HEK293T (cell line): ENCODE data around the gene NDUFS4.

ENCODE experiments used
- ELF4 ChIP-seq: fragments of 450-650 bp; IDR thresholded peaks from 2 replicates; pipeline ENCODE4 v1.6.1; 2017; ENCODE audit warnings: antibody characterized with exemption
- FOXK2 ChIP-seq: fragments of 450-650 bp; IDR thresholded peaks from 2 replicates; pipeline ENCODE4 v1.6.1; 2016; ENCODE audit warnings: mild to moderate bottlenecking
- L3MBTL2 ChIP-seq: fragments of 450-650 bp; conservative IDR thresholded peaks from 2 replicates; pipeline ENCODE4 v1.6.1; 2016; ENCODE audit warnings: mild to moderate bottlenecking
- NFRKB ChIP-seq: fragments of 450-650 bp; IDR thresholded peaks from 2 replicates; pipeline ENCODE4 v1.6.1; 2016; ENCODE audit warnings: mild to moderate bottlenecking, moderate library complexity
- TARDBP ChIP-seq: fragments of 450-650 bp; IDR thresholded peaks from 2 replicates; pipeline ENCODE4 v1.6.1; 2016
- TF ChIP-seq, protein P1 (sequence below): fragments of 450-650 bp; IDR thresholded peaks from 2 replicates; pipeline ENCODE4 v1.6.1; 2016

GRCh38 chr5:53543401-53543800 lies 17.0 kb upstream of the NDUFS4 start:
- TF ChIP-seq TARDBP: no peak
- TF ChIP-seq, protein P1, sequence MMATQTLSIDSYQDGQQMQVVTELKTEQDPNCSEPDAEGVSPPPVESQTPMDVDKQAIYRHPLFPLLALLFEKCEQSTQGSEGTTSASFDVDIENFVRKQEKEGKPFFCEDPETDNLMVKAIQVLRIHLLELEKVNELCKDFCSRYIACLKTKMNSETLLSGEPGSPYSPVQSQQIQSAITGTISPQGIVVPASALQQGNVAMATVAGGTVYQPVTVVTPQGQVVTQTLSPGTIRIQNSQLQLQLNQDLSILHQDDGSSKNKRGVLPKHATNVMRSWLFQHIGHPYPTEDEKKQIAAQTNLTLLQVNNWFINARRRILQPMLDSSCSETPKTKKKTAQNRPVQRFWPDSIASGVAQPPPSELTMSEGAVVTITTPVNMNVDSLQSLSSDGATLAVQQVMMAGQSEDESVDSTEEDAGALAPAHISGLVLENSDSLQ: no peak
- no peak for TF ChIP-seq FOXK2
- TF ChIP-seq ELF4: no peak
- no peak for TF ChIP-seq L3MBTL2
- TF ChIP-seq NFRKB: no peak
